HEK293T (cell line): ENCODE results near the gene KIF19.

Source experiments
- FOXK2 ChIP-seq: fragments of 450-650 bp; IDR thresholded peaks from 2 replicates; pipeline ENCODE4 v1.6.1; 2016; ENCODE audit warnings: mild to moderate bottlenecking
- LEF1 ChIP-seq: fragments of 450-650 bp; IDR thresholded peaks from 2 replicates; pipeline ENCODE4 v1.6.1; 2017; ENCODE audit warnings: mild to moderate bottlenecking, borderline replicate concordance

DNA sequence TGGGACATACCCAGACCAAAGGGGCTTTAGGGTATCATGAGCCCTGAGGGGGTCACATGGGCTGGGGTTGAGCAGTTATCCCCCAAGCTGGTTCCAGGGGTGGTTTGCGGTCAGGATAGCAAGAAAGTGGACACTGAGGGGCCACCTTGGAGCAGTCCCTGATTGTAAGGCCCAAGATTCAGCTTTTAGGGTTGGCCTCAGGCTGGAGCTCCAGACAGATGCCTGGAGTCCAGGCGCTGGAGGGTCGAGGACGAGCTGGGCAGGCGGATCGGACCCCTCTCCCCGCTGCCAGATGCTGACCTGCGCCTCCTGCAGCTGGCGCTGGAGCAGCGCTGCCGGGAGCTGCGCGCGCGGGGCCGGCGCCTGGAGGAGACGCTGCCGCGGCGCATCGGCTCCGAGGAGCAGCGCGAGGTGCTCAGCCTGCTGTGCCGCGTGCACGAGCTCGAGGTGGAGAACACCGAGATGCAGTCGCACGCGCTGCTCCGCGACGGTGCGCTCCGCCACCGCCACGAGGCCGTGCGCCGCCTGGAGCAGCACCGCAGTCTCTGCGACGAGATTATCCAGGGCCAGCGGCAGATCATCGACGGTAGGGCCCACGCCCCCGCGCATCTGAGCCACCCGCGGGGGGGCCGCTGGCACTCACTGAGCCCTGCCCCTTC lies 25.7 kb downstream of the KIF19 start:
- no peak for TF ChIP-seq FOXK2
- no peak for TF ChIP-seq LEF1
